Keratinocyte (primary cell): ENCODE results near the gene MKLN1. TPM values are rescaled to one million over a fixed set of nuclear protein-coding genes. Genes with fewer than 3 reads are reported as not detected.

ENCODE experiments used
- DNase-seq: peaks from one replicate; pipeline ENCODE4 v3.0.0-alpha.2; 2011; ENCODE audit warnings: low read depth, missing footprints, low spot score
- FAIRE-seq: peaks from 2 replicates; lab custom pipeline; 2011; peaks lifted over from hg19 to GRCh38; lab: Jason Lieb, UNC
- H2AFZ ChIP-seq: 2 replicates; pipeline ENCODE4 v1.6.0; 2012; ENCODE audit warnings: low read length, control low read depth, inconsistent platforms; ENCODE audit not compliant: control insufficient read depth
- H3K27ac ChIP-seq: 2 replicates; pipeline ENCODE4 v1.5.1; 2011; ENCODE audit warnings: low read length; ENCODE audit not compliant: control insufficient read depth, insufficient read depth
- H3K27me3 ChIP-seq: 3 replicates; pipeline ENCODE4 v1.6.0; 2011; ENCODE audit warnings: low read length; ENCODE audit not compliant: control insufficient read depth, insufficient read depth; ENCODE audit errors: extremely low read depth
- H3K36me3 ChIP-seq, 2 experiments: 2 replicates in 1 of 2; 3 replicates in 1 of 2; pipeline ENCODE4 v1.5.1; 2011; ENCODE audit warnings: low read length in 2 of 2, mild to moderate bottlenecking in 1 of 2; ENCODE audit not compliant: control insufficient read depth in 2 of 2, insufficient read depth in 2 of 2; ENCODE audit errors: extremely low read depth in 1 of 2
- H3K4me1 ChIP-seq: 3 replicates; pipeline ENCODE4 v1.5.1; 2011; ENCODE audit warnings: low read length; ENCODE audit not compliant: control insufficient read depth, insufficient read depth; ENCODE audit errors: extremely low read depth
- H3K4me2 ChIP-seq: 3 replicates; pipeline ENCODE4 v1.6.0; 2011; ENCODE audit warnings: low read depth, low read length; ENCODE audit not compliant: control insufficient read depth, insufficient read depth; ENCODE audit errors: extremely low read depth
- H3K4me3 ChIP-seq, 3 experiments: fragments of 200-600 bp in 1 of 3; sonication (generic) in 1 of 3; 2 replicates in 2 of 3; 3 replicates in 1 of 3; pipeline ENCODE4 v1.5.1; 2011 to 2016; ENCODE audit warnings: low read length in 3 of 3, mild to moderate bottlenecking in 3 of 3, control low read depth in 2 of 3, inconsistent platforms in 1 of 3, low read depth in 1 of 3, mixed read lengths in 1 of 3, mixed run types in 1 of 3, moderate library complexity in 1 of 3; ENCODE audit not compliant: control insufficient read depth in 2 of 3, insufficient read depth in 2 of 3; ENCODE audit errors: extremely low read depth in 1 of 3
- H3K79me2 ChIP-seq: 2 replicates; pipeline ENCODE4 v1.6.0; 2012; ENCODE audit warnings: low read length; ENCODE audit not compliant: control insufficient read depth, insufficient read depth
- H3K9ac ChIP-seq: 3 replicates; pipeline ENCODE4 v1.6.0; 2011; ENCODE audit warnings: low read length; ENCODE audit not compliant: control insufficient read depth, insufficient read depth; ENCODE audit errors: extremely low read depth
- H3K9me1 ChIP-seq: 3 replicates; pipeline ENCODE4 v1.6.0; 2011; ENCODE audit warnings: low read length; ENCODE audit not compliant: control insufficient read depth, insufficient read depth; ENCODE audit errors: extremely low read depth
- H3K9me3 ChIP-seq: 2 replicates; pipeline ENCODE4 v1.5.1; 2012; ENCODE audit warnings: low read depth, low read length; ENCODE audit not compliant: control insufficient read depth
- H4K20me1 ChIP-seq: 3 replicates; pipeline ENCODE4 v1.6.0; 2011; ENCODE audit warnings: low read length; ENCODE audit not compliant: control insufficient read depth, insufficient read depth; ENCODE audit errors: extremely low read depth
- EZH2 ChIP-seq: IDR thresholded peaks from one replicate; pipeline ENCODE4 v1.6.1; 2012; ENCODE audit warnings: inconsistent platforms, mild to moderate bottlenecking, low read length, moderate library complexity
- dilution Hi-C: fragments of 300-500 bp; cut with MboI; formaldehyde crosslinking; loops from one replicate; pipeline ENCODE4 v1.7.0; 2020; ENCODE audit warnings: low sequenced_read_pairs; ENCODE audit not compliant: extremely low pct_ligation_motif_present
- polyA plus RNA-seq, 5 experiments: library from polyadenylated mRNA; depleted of rRNA in 3 of 5; stranded (reverse) in 3 of 5; stranded (forward) in 1 of 5; unstranded in 1 of 5; fragments of >200 nt; gene quantifications; 1 replicate in 1 of 5; 2 replicates in 3 of 5; 3 replicates in 1 of 5; pipeline versions ENCODE4 v1.2.1 to v1.2.3, GENCODE V29; 2011 to 2012; ENCODE audit warnings: missing spikeins in 2 of 5, low read depth in 1 of 5, low replicate concordance in 1 of 5
- TF ChIP-seq, protein P1 (sequence below), 3 experiments: IDR thresholded peaks in 1 of 3; conservative IDR thresholded peaks in 1 of 3; optimal IDR thresholded peaks in 1 of 3; 2 replicates in 2 of 3; 3 replicates in 1 of 3; pipeline versions ENCODE3 to v1.5.1; 2011; ENCODE audit warnings: low read length in 3 of 3, mild to moderate bottlenecking in 3 of 3, moderate library complexity in 2 of 3, control low read depth in 1 of 3, inconsistent platforms in 1 of 3; ENCODE audit not compliant: insufficient read depth in 2 of 3; ENCODE audit errors: extremely low read depth in 1 of 3

Gene MKLN1
- polyA plus RNA-seq, 1 donor (not counting 4 experiments of a cell fraction or from before 2014, with no cell fraction given) = 43.8 TPM

DNA sequence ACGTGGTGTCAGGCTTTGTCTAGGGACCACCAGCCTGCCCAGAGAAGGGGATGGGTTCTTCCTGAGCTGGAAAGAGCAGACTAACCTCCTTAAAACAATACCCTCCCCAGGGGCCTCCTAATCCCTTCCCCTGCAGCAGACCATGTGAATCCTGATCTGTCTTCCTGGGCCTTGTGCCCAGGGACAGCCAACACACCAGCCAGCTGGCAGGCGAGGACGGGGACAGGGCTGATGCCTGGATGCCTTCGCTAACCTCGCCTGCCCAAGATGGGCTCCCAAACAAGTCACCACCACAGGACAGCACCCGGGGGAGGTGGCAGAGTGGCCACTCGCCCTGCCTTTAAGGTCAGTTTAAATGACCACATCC is 211.1 kb downstream of the MKLN1 start:
- Histone ChIP-seq H3K36me3 (no peaks in the 10 kb centered on the region), H3K4me2 (no peak overlapping the region), H3K27ac (no peak overlapping the region), H3K27me3 (no peaks in the 10 kb centered on the region), H4K20me1 (no peaks in the 10 kb centered on the region), H3K4me3 (no peak overlapping the region), H3K9ac (no peak overlapping the region), H3K79me2 (no peaks in the 10 kb centered on the region), H2AFZ (peak overlapping the region; percentile 67), H3K4me1 (peaks cover 12% of the 10 kb centered on the region), H3K9me3 (no peaks in the 10 kb centered on the region), H3K9me1 (no peaks in the 10 kb centered on the region)
- no peak for TF ChIP-seq EZH2
- TF ChIP-seq, protein P1, sequence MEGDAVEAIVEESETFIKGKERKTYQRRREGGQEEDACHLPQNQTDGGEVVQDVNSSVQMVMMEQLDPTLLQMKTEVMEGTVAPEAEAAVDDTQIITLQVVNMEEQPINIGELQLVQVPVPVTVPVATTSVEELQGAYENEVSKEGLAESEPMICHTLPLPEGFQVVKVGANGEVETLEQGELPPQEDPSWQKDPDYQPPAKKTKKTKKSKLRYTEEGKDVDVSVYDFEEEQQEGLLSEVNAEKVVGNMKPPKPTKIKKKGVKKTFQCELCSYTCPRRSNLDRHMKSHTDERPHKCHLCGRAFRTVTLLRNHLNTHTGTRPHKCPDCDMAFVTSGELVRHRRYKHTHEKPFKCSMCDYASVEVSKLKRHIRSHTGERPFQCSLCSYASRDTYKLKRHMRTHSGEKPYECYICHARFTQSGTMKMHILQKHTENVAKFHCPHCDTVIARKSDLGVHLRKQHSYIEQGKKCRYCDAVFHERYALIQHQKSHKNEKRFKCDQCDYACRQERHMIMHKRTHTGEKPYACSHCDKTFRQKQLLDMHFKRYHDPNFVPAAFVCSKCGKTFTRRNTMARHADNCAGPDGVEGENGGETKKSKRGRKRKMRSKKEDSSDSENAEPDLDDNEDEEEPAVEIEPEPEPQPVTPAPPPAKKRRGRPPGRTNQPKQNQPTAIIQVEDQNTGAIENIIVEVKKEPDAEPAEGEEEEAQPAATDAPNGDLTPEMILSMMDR (optimal IDR thresholded peaks at IDR 0.05 in 1 of 3, IDR thresholded peaks at IDR 0.05 in 1 of 3, conservative IDR thresholded peaks at IDR 0.05 in 1 of 3; ENCODE audit: extremely low read depth in 1 of 3, insufficient read depth in 2 of 3, low read length in 3 of 3) = no peak
- dilution Hi-C loops = no loop called here
- DNase-seq (no peak), FAIRE-seq (no peak)

DNA sequence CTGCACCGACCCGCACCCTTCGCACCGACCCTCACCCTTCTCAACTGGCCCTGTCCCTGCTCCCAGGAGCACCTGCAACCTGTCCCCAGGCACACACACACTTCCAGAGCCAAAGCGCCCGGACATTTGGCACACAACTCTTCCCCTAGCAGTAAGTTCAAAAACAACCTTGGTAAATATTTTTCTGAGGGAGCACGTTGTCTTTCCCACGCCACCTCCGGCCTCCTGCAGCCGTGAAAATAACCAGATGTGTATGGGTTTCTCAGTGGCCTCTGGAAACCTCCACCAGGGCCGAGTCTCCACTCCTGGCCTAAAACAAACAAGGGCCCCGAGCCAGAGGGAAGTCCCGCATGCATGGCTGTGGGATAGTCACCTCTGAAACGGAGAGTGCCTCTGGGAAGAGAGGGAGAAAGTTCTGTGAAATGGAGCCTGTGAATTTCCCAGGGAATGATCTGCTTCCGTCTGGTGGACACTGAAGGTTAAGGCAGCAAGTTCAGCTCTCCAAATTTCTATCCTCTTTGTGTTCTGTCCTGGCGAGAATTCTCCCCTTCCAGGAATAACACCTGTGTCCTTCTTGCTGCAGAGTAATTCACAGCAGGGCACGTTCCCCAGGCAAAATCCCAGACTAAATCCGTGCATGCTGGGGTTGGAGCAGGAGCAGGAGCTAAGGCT is 213.0 kb downstream of the MKLN1 start:
- Histone ChIP-seq H3K36me3 (no peaks in the 10 kb centered on the region), H3K4me3 (no peak overlapping the region), H3K4me1 (peaks cover 12% of the 10 kb centered on the region), H3K4me2 (no peak overlapping the region), H3K9ac (no peak overlapping the region), H3K27me3 (no peaks in the 10 kb centered on the region), H4K20me1 (no peaks in the 10 kb centered on the region), H3K9me3 (no peaks in the 10 kb centered on the region), H2AFZ (no peak overlapping the region), H3K9me1 (no peaks in the 10 kb centered on the region), H3K27ac (no peak overlapping the region), H3K79me2 (no peaks in the 10 kb centered on the region)
- FAIRE-seq (no peak), DNase-seq (no peak)
- dilution Hi-C loops = no loop called here
- TF ChIP-seq, protein P1 (optimal IDR thresholded peaks at IDR 0.05 in 1 of 3, IDR thresholded peaks at IDR 0.05 in 1 of 3, conservative IDR thresholded peaks at IDR 0.05 in 1 of 3; ENCODE audit: extremely low read depth in 1 of 3, insufficient read depth in 2 of 3, low read length in 3 of 3) = no peak
- no peak for TF ChIP-seq EZH2
